ENCODE measurements around the gene KCNQ1OT1.

The KCNQ1OT1 gene

DNA sequence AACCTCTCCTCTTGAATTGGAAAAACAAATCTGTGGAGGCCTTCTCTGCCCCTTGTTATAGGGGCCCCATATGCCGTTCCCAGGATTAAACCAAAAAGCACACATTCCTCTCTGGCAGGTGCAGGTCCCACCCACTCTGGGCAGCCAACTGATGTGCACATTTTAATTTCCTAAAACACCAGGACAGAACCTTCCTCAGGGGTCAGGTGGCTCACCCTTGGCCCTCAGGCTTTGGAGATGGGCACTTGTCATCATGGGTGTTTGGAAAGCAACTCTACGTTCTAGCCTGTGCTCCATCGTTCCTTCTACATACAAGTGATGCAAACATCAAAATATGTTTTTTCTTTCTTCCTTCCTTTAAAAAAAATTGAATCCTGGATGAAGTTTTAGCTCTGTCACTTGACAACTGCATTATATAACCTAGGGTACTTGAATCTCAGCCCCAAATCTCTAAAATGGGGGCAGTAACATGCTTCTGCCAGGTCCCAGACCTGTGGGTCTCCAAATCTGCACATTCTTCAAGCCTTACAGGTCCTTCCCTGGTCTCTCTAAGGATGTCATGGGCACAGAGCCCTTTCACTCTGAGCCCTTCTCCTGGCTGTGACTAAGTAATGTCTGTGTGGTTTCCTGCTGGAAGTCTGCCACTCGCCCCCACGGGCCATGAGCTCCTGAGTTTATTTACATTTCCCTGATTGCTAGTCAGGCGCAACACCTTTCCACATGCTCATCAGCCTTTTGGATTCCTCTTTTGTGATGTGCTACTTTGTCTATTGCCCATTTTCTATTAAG is 43.8 kb downstream of the KCNQ1OT1 start:
- Histone ChIP-seq H2BK12ac (ENCODE audit: low read length in 2 of 2) (no peak overlapping the region), H2AK5ac (ENCODE audit: low read length, severe bottlenecking) (no peak overlapping the region), H3K27me3 (ENCODE audit: control insufficient read depth in 1 of 2, insufficient read depth in 1 of 2, low read length in 2 of 2) (peaks cover 0 to 2% of the 10 kb centered on the region in 2 experiments), H2BK5ac (ENCODE audit: low read depth, low read length, poor library complexity, severe bottlenecking) (no peak overlapping the region), H3K79me1 (replicated peaks; ENCODE audit: low read length, poor library complexity, severe bottlenecking) (peaks cover 1% of the 10 kb centered on the region), H4K91ac (ENCODE audit: low read length) (no peak overlapping the region), H3K9ac (ENCODE audit: low read length) (no peak overlapping the region), H3K23ac (ENCODE audit: low read length in 2 of 2) (no peak overlapping the region), H3K4ac (ENCODE audit: low read depth in 1 of 2, low read length in 2 of 2) (no peak overlapping the region), H3K36me3 (ENCODE audit: control insufficient read depth in 1 of 2, insufficient read depth in 2 of 2, low read depth in 1 of 2, low read length in 2 of 2) (peaks cover 0 to 7% of the 10 kb centered on the region in 2 experiments), H3K4me3 (ENCODE audit: insufficient read depth in 1 of 2, low read depth in 1 of 2, low read length in 2 of 2) (peak overlapping the region in 1 of 2 experiments; percentile 18), H2BK120ac (ENCODE audit: low read depth, low read length) (no peak overlapping the region), H3K4me2 (ENCODE audit: low read length, poor library complexity, severe bottlenecking) (no peak overlapping the region), H3K27ac (ENCODE audit: low read length, poor library complexity, severe bottlenecking) (peak overlapping the region; percentile 20), H3K4me1 (ENCODE audit: control insufficient read depth, insufficient read depth, low read depth, low read length) (peaks cover 2% of the 10 kb centered on the region), H3K18ac (ENCODE audit: low read depth in 1 of 2, low read length in 2 of 2) (no peak overlapping the region), H2AFZ (ENCODE audit: low read depth, low read length) (no peak overlapping the region), H3K14ac (ENCODE audit: low read length in 2 of 2) (no peak overlapping the region), H2BK15ac (ENCODE audit: low read depth, poor library complexity, severe bottlenecking) (no peak overlapping the region), H3K9me3 (ENCODE audit: control insufficient read depth, low read length) (peaks cover 97% of the 10 kb centered on the region), H4K8ac (ENCODE audit: low read length) (no peak overlapping the region)
- WGBS: 53% methylated on average over 6 of the region's 6 CpGs
- peak; percentile 50 for DNase-seq

- H2BK12ac ChIP-seq (ENCODE audit: low read length in 2 of 2): no peak overlapping the region
Measured at GRCh38 chr11:2655016-2655719, 44.6 kb downstream of the KCNQ1OT1 start.

GRCh38 chr11:2653930-2654739 is 45.7 kb downstream of the KCNQ1OT1 start:
- Histone ChIP-seq H2BK12ac (ENCODE audit: low read length in 2 of 2) (no peak overlapping the region), H3K9me3 (ENCODE audit: control insufficient read depth, low read length) (peaks cover 97% of the 10 kb centered on the region), H2BK120ac (ENCODE audit: low read depth, low read length) (no peak overlapping the region), H2BK5ac (ENCODE audit: low read depth, low read length, poor library complexity, severe bottlenecking) (no peak overlapping the region), H3K4me1 (ENCODE audit: control insufficient read depth, insufficient read depth, low read depth, low read length) (peaks cover 2% of the 10 kb centered on the region), H3K4me2 (ENCODE audit: low read length, poor library complexity, severe bottlenecking) (no peak overlapping the region), H4K91ac (ENCODE audit: low read length) (no peak overlapping the region), H4K8ac (ENCODE audit: low read length) (no peak overlapping the region), H3K79me1 (replicated peaks; ENCODE audit: low read length, poor library complexity, severe bottlenecking) (peaks cover 1% of the 10 kb centered on the region), H2BK15ac (ENCODE audit: low read depth, poor library complexity, severe bottlenecking) (no peak overlapping the region), H3K36me3 (ENCODE audit: control insufficient read depth in 1 of 2, insufficient read depth in 2 of 2, low read depth in 1 of 2, low read length in 2 of 2) (peaks cover 0 to 7% of the 10 kb centered on the region in 2 experiments), H2AK5ac (ENCODE audit: low read length, severe bottlenecking) (no peak overlapping the region), H3K9ac (ENCODE audit: low read length) (no peak overlapping the region), H2AFZ (ENCODE audit: low read depth, low read length) (no peak overlapping the region), H3K4me3 (ENCODE audit: insufficient read depth in 1 of 2, low read depth in 1 of 2, low read length in 2 of 2) (peak overlapping the region in 1 of 2 experiments; percentile 53), H3K27ac (ENCODE audit: low read length, poor library complexity, severe bottlenecking) (no peak overlapping the region), H3K18ac (ENCODE audit: low read depth in 1 of 2, low read length in 2 of 2) (no peak overlapping the region), H3K27me3 (ENCODE audit: control insufficient read depth in 1 of 2, insufficient read depth in 1 of 2, low read length in 2 of 2) (peaks cover 0 to 2% of the 10 kb centered on the region in 2 experiments), H3K4ac (ENCODE audit: low read depth in 1 of 2, low read length in 2 of 2) (no peak overlapping the region), H3K14ac (ENCODE audit: low read length in 2 of 2) (no peak overlapping the region), H3K23ac (ENCODE audit: low read length in 2 of 2) (no peak overlapping the region)
- WGBS: 94% methylated on average over 16 of the region's 16 CpGs
- no peak for DNase-seq

More at GRCh38 chr11:2655016-2655719, 44.6 kb downstream of the KCNQ1OT1 start:
- H3K9ac ChIP-seq (ENCODE audit: low read length): no peak overlapping the region
- H3K27ac ChIP-seq (ENCODE audit: low read length, poor library complexity, severe bottlenecking): no peak overlapping the region
- peaks cover 0 to 7% of the 10 kb centered on the region in 2 experiments for H3K36me3 ChIP-seq (ENCODE audit: control insufficient read depth in 1 of 2, insufficient read depth in 2 of 2, low read depth in 1 of 2, low read length in 2 of 2)
- peaks cover 1% of the 10 kb centered on the region for H3K79me1 ChIP-seq (replicated peaks; ENCODE audit: low read length, poor library complexity, severe bottlenecking)
- no peak overlapping the region for H3K4me3 ChIP-seq (ENCODE audit: insufficient read depth in 1 of 2, low read depth in 1 of 2, low read length in 2 of 2)
- no peak for DNase-seq
- H2AFZ ChIP-seq (ENCODE audit: low read depth, low read length): no peak overlapping the region
- 97% methylated on average over 6 of the region's 6 CpGs for WGBS
- peaks cover 0 to 2% of the 10 kb centered on the region in 2 experiments for H3K27me3 ChIP-seq (ENCODE audit: control insufficient read depth in 1 of 2, insufficient read depth in 1 of 2, low read length in 2 of 2)
- H2BK15ac ChIP-seq (ENCODE audit: low read depth, poor library complexity, severe bottlenecking): no peak overlapping the region
- no peak overlapping the region for H4K91ac ChIP-seq (ENCODE audit: low read length)
- H3K18ac ChIP-seq (ENCODE audit: low read depth in 1 of 2, low read length in 2 of 2): no peak overlapping the region
- no peak overlapping the region for H3K23ac ChIP-seq (ENCODE audit: low read length in 2 of 2)
- H3K4ac ChIP-seq (ENCODE audit: low read depth in 1 of 2, low read length in 2 of 2): no peak overlapping the region
- no peak overlapping the region for H3K4me2 ChIP-seq (ENCODE audit: low read length, poor library complexity, severe bottlenecking)
- no peak overlapping the region for H3K14ac ChIP-seq (ENCODE audit: low read length in 2 of 2)
- H3K4me1 ChIP-seq (ENCODE audit: control insufficient read depth, insufficient read depth, low read depth, low read length): peaks cover 2% of the 10 kb centered on the region
- peaks cover 97% of the 10 kb centered on the region for H3K9me3 ChIP-seq (ENCODE audit: control insufficient read depth, low read length)
- H4K8ac ChIP-seq (ENCODE audit: low read length): no peak overlapping the region
- H2AK5ac ChIP-seq (ENCODE audit: low read length, severe bottlenecking): no peak overlapping the region
- H2BK120ac ChIP-seq (ENCODE audit: low read depth, low read length): no peak overlapping the region
- H2BK5ac ChIP-seq (ENCODE audit: low read depth, low read length, poor library complexity, severe bottlenecking): no peak overlapping the region

All from mesenchymal stem cell (in vitro differentiated cells and primary cell).